Measurements from ENCODE around the gene LRP8. TPM values are rescaled to one million over a fixed set of nuclear protein-coding genes. Genes with fewer than 3 reads are reported as not detected.

LRP8 gene
- total RNA-seq, 1 donor from 2014 or later: 15.6 TPM

GRCh38 chr1:53365437-53366063 is 37.7 kb upstream of the LRP8 start:
- peaks cover 24% of the 10 kb centered on the region for H3K4me1 ChIP-seq
- DNase-seq (ENCODE audit: low spot score): no peak
- H3K4me3 ChIP-seq: no peak overlapping the region
- no peak overlapping the region for H3K27ac ChIP-seq
- no peaks in the 10 kb centered on the region for H3K9me3 ChIP-seq (ENCODE audit: low read depth)
- H3K27me3 ChIP-seq: no peaks in the 10 kb centered on the region
- H3K9ac ChIP-seq: no peak overlapping the region
- no peak overlapping the region for H2AFZ ChIP-seq (replicated peaks)
- H3K79me2 ChIP-seq (ENCODE audit: low read depth): no peaks in the 10 kb centered on the region
- Mint-ChIP-seq H3K36me3 (no peaks in the 10 kb centered on the region), H3K27ac (peak overlapping the region; percentile 21), H3K4me3 (no peak overlapping the region), H3K27me3 (ENCODE audit: insufficient read depth, low read depth) (peaks cover 5% of the 10 kb centered on the region), H3K4me1 (peaks cover 16% of the 10 kb centered on the region), H3K9me3 (no peaks in the 10 kb centered on the region)
- H3K36me3 ChIP-seq: no peaks in the 10 kb centered on the region
- TF ChIP-seq CTCF (IDR thresholded peaks at IDR 0.05) (no peak), EZH2phosphoT487 (IDR thresholded peaks at IDR 0.05) (no peak), EZH2 (IDR thresholded peaks at IDR 0.05) (no peak)
- H3K4me2 ChIP-seq: no peak overlapping the region
- H3F3A ChIP-seq (ENCODE audit: low read depth): peaks cover 11% of the 10 kb centered on the region
- H4K20me1 ChIP-seq (ENCODE audit: low read depth): no peaks in the 10 kb centered on the region

- H3K27me3 ChIP-seq: no peaks in the 10 kb centered on the region
- no peaks in the 10 kb centered on the region for H3K36me3 Mint-ChIP-seq
- no peak for TF ChIP-seq EZH2phosphoT487 (IDR thresholded peaks at IDR 0.05)
- no peak for TF ChIP-seq CTCF (IDR thresholded peaks at IDR 0.05)
- no peak for TF ChIP-seq EZH2 (IDR thresholded peaks at IDR 0.05)
- H3K27me3 Mint-ChIP-seq (ENCODE audit: insufficient read depth, low read depth): peaks cover 11% of the 10 kb centered on the region
- H3K4me1 ChIP-seq: peaks cover 15% of the 10 kb centered on the region
- H3K4me3 Mint-ChIP-seq: no peak overlapping the region
- H3K36me3 ChIP-seq: no peaks in the 10 kb centered on the region
- peak overlapping the region; percentile 57 for H3K4me2 ChIP-seq
- peaks cover 16% of the 10 kb centered on the region for H3K4me1 Mint-ChIP-seq
- H3K4me3 ChIP-seq: no peak overlapping the region
- H3K9me3 Mint-ChIP-seq: no peaks in the 10 kb centered on the region
- peak overlapping the region; percentile 50 for H2AFZ ChIP-seq (replicated peaks)
- H3F3A ChIP-seq (ENCODE audit: low read depth): peaks cover 11% of the 10 kb centered on the region
- no peaks in the 10 kb centered on the region for H4K20me1 ChIP-seq (ENCODE audit: low read depth)
- H3K9me3 ChIP-seq (ENCODE audit: low read depth): no peaks in the 10 kb centered on the region
- DNase-seq (ENCODE audit: low spot score): no peak
- no peak overlapping the region for H3K9ac ChIP-seq
- H3K27ac ChIP-seq: peak overlapping the region; percentile 75
- peak overlapping the region; percentile 50 for H3K27ac Mint-ChIP-seq
- no peaks in the 10 kb centered on the region for H3K79me2 ChIP-seq (ENCODE audit: low read depth)
Measured at GRCh38 chr1:53362851-53363642, 35.2 kb upstream of the LRP8 start.

GRCh38 chr1:53362270-53362669 is 34.4 kb upstream of the LRP8 start:
- peaks cover 11% of the 10 kb centered on the region for H3K27me3 Mint-ChIP-seq (ENCODE audit: insufficient read depth, low read depth)
- peak; percentile 74 for DNase-seq (ENCODE audit: low spot score)
- TF ChIP-seq EZH2 (IDR thresholded peaks at IDR 0.05): no peak
- TF ChIP-seq CTCF (IDR thresholded peaks at IDR 0.05): no peak
- TF ChIP-seq EZH2phosphoT487 (IDR thresholded peaks at IDR 0.05): no peak

More at GRCh38 chr1:53362270-53362669, 34.4 kb upstream of the LRP8 start:
- H3K27me3 ChIP-seq: no peaks in the 10 kb centered on the region
- Mint-ChIP-seq H3K27ac (peak overlapping the region; percentile 50), H3K36me3 (no peaks in the 10 kb centered on the region), H3K4me3 (no peak overlapping the region), H3K4me1 (peaks cover 16% of the 10 kb centered on the region), H3K9me3 (no peaks in the 10 kb centered on the region)
- peak overlapping the region; percentile 50 for H2AFZ ChIP-seq (replicated peaks)
- H3F3A ChIP-seq (ENCODE audit: low read depth): peaks cover 11% of the 10 kb centered on the region
- H3K9ac ChIP-seq: no peak overlapping the region
- no peak overlapping the region for H3K4me3 ChIP-seq
- H3K36me3 ChIP-seq: no peaks in the 10 kb centered on the region
- peaks cover under 1% of the 10 kb centered on the region for H3K9me3 ChIP-seq (ENCODE audit: low read depth)
- H3K27ac ChIP-seq: peak overlapping the region; percentile 75
- no peaks in the 10 kb centered on the region for H3K79me2 ChIP-seq (ENCODE audit: low read depth)
- H3K4me1 ChIP-seq: peaks cover 15% of the 10 kb centered on the region
- H4K20me1 ChIP-seq (ENCODE audit: low read depth): no peaks in the 10 kb centered on the region
- peak overlapping the region; percentile 57 for H3K4me2 ChIP-seq
